Psoas muscle (tissue), 8 donors: ENCODE measurements around the gene NBEA. TPM values are rescaled to one million over a fixed set of nuclear protein-coding genes. Genes with fewer than 3 reads are reported as not detected.

Experiments used
- ATAC-seq, 4 donors: fragments of 200-7000 bp; cut with Tn5 transposase; one replicate each; pipeline ENCODE4 v1.9.1; 2020; ENCODE audit warnings: moderate library complexity in 3 of 4, mild to moderate bottlenecking in 2 of 4
- DNase-seq, 2 donors: peaks; one replicate each; pipeline ENCODE4 v3.0.0-alpha.2; 2020
- H3K27ac ChIP-seq: fragments of 200-600 bp; one replicate; pipeline ENCODE4 v1.8.0; 2022
- H3K27me3 ChIP-seq, 3 donors: fragments of 200-600 bp in 1 of 3; one replicate each; pipeline versions ENCODE4 v1.6.1 to v1.8.0; 2013 to 2022; ENCODE audit warnings: low read length in 2 of 3, mild to moderate bottlenecking in 2 of 3, moderate library complexity in 1 of 3; ENCODE audit not compliant: insufficient read depth in 3 of 3
- H3K36me3 ChIP-seq, 2 donors: fragments of 200-600 bp in 1 of 2; one replicate each; pipeline versions ENCODE4 v1.6.1 to v1.8.0; 2013 to 2022; ENCODE audit warnings: low read depth in 1 of 2, mild to moderate bottlenecking in 1 of 2, moderate library complexity in 1 of 2; ENCODE audit not compliant: insufficient read depth in 1 of 2
- H3K4me1 ChIP-seq: fragments of 200-600 bp; one replicate; pipeline ENCODE4 v1.8.0; 2022
- H3K4me3 ChIP-seq: fragments of 200-600 bp; one replicate; pipeline ENCODE4 v1.8.0; 2022; ENCODE audit warnings: mild to moderate bottlenecking
- H3K9me3 ChIP-seq: fragments of 200-600 bp; one replicate; pipeline ENCODE4 v1.8.0; 2022
- CTCF ChIP-seq: fragments of 200-600 bp; IDR thresholded peaks from one replicate; pipeline ENCODE4 v1.8.0; 2022; ENCODE audit warnings: antibody characterized with exemption
- WGBS, 3 donors: extraction: QIAGEN DNeasy Blood & Tissue Kit; methylation state at CpG; one replicate each; pipeline versions ENCODE4 v1.1.6 to v1.1.7; 2013; 5-methylcytosine and 5-hydroxymethylcytosine counted together
- intact Hi-C, 2 donors: fragments of 100-400 bp; cut with DNase I; formaldehyde crosslinking; loops; one replicate each; pipeline versions ENCODE4 v1.11.0 to v1.14.2; 2022
- polyA plus RNA-seq, 3 donors: library from polyadenylated mRNA; stranded (reverse); fragments of 200-250 nt; gene quantifications; one replicate each; pipeline ENCODE4 v1.2.3, GENCODE V29; 2013
- total RNA-seq, 4 donors: library from RNA; stranded (reverse); fragmentation: NEBNext Ultra II Directional in 2 of 4; extraction: Animal tissue kit (Norgen Biotek cat#: 25700) in 2 of 4; gene quantifications; one replicate each; pipeline versions ENCODE4 v1.2.1 to v1.2.4, GENCODE V29; 2021 to 2023
- donor health status: healthy with polysubstance abuse.
- donor health status: DM: no; HTN: no; CAD: no; lungs with moderate emphysema.
- donor health status: Bipolar disorder and iron deficiency.
- donor health status: healthy.
- donor health status: DM: yes; HTN: yes; CAD: no.
- donor health status: DM: no; HTN: no; CAD: no.
- donor health status: DM: no; HTN: no; CAD: no.
- donor health status: DM: yes; HTN: yes; CAD: no.

The NBEA gene
- total and polyA plus RNA-seq, 7 donors = 0.99 to 5.3 (median 1.5) TPM

DNA sequence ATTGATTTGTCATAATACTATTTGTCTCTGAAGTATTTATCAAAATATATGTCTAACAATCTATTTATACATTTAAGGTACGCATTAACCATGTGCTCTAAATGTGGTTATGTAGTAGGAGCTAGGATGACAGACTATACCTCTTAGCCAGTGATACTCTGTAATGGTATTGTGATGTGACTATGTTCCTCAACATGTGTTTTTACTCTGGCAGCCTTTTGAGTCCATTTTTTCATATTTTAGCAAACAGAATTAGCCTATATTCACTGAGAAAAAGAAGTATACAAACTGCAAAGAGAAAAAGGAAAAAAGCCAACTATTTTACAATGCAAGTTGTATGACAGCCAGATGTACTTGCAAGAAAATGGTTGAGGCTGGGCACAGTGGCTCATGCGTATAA lies 507.8 kb downstream of the NBEA start:
- Histone ChIP-seq H3K4me3 (no peak overlapping the region), H3K4me1 (no peaks in the 10 kb centered on the region), H3K27me3 (no peaks in the 10 kb centered on the region), H3K9me3 (no peaks in the 10 kb centered on the region), H3K27ac (no peak overlapping the region), H3K36me3 (peaks cover 0 to 5% of the 10 kb centered on the region in 2 donors)
- WGBS, 3 donors = 90 to 96% (median 92%) methylated on average over 2 of the region's 2 CpGs
- DNase-seq (no peak), ATAC-seq (no peak)
- TF ChIP-seq CTCF = no peak
- intact Hi-C loops = no loop called here

- TF ChIP-seq CTCF = no peak
Measured at GRCh38 chr13:35455022-35455421, 513.0 kb downstream of the NBEA start.

GRCh38 chr13:35457258-35457657 lies 515.2 kb downstream of the NBEA start:
- 97 to 98% (median 98%) methylated on average over 3 of the region's 3 CpGs for WGBS, 3 donors
- peaks cover 0 to 5% of the 10 kb centered on the region in 2 donors for H3K36me3 ChIP-seq
- no peak for TF ChIP-seq CTCF
- intact Hi-C loops = no loop called here
- H3K9me3 ChIP-seq = no peaks in the 10 kb centered on the region
- no peak for ATAC-seq
- H3K27ac ChIP-seq = no peak overlapping the region
- no peak for DNase-seq
- H3K4me1 ChIP-seq = no peaks in the 10 kb centered on the region
- no peak overlapping the region for H3K4me3 ChIP-seq
- no peaks in the 10 kb centered on the region for H3K27me3 ChIP-seq

More at GRCh38 chr13:35455022-35455421, 513.0 kb downstream of the NBEA start:
- WGBS, 3 donors = 87 to 100% (median 92%) methylated on average over 1 of the region's 1 CpG
- ATAC-seq (no peak), DNase-seq (no peak)
- Histone ChIP-seq H3K27ac (no peak overlapping the region), H3K9me3 (no peaks in the 10 kb centered on the region), H3K36me3 (peaks cover 0 to 5% of the 10 kb centered on the region in 2 donors), H3K4me3 (no peak overlapping the region), H3K27me3 (no peaks in the 10 kb centered on the region), H3K4me1 (no peaks in the 10 kb centered on the region)
- intact Hi-C loops = no loop called here

GRCh38 chr13:35460061-35460460 lies 518.0 kb downstream of the NBEA start:
- WGBS, 3 donors = 92 to 95% (median 94%) methylated on average over 2 of the region's 2 CpGs
- intact Hi-C loops = no loop called here
- H3K9me3 ChIP-seq = no peaks in the 10 kb centered on the region

More at GRCh38 chr13:35460061-35460460, 518.0 kb downstream of the NBEA start:
- Histone ChIP-seq H3K4me1 (no peaks in the 10 kb centered on the region), H3K27ac (no peak overlapping the region), H3K27me3 (no peaks in the 10 kb centered on the region), H3K36me3 (no peaks in the 10 kb centered on the region), H3K4me3 (no peak overlapping the region)
- TF ChIP-seq CTCF = no peak
- no peak for DNase-seq
- ATAC-seq = no peak
